Measurements from ENCODE around the gene LYL1. TPM values are rescaled to one million over a fixed set of nuclear protein-coding genes. Genes with fewer than 3 reads are reported as not detected.

The LYL1 gene
- total and polyA plus RNA-seq, 2 of the 13 experiments (the other 11 are each of a cell fraction or from before 2014, with no cell fraction given) = 0.75 to 0.92 TPM

- TF ChIP-seq HNF1A (IDR thresholded peaks at IDR 0.05; ENCODE audit: low read depth) (no peak), HNF1A (CRISPR knock-in tag; IDR thresholded peaks at IDR 0.05; ENCODE audit: borderline replicate concordance) (peak; percentile 66; the same call in 1 of the 2 replicates), ZFX (CRISPR knock-in tag; IDR thresholded peaks at IDR 0.05; ENCODE audit: low read depth) (peak; percentile 93), NRL (CRISPR knock-in tag; IDR thresholded peaks at IDR 0.05; ENCODE audit: borderline replicate concordance) (no peak; the same call in 1 of the 2 replicates), ZSCAN29 (CRISPR knock-in tag; conservative IDR thresholded peaks at IDR 0.05) (peak; percentile 97), GTF3A (CRISPR knock-in tag; conservative IDR thresholded peaks at IDR 0.05) (no peak), ZUFSP (CRISPR knock-in tag; IDR thresholded peaks at IDR 0.05; ENCODE audit: borderline replicate concordance) (no peak), JUND (CRISPR knock-in tag; IDR thresholded peaks at IDR 0.05) (no peak), MATR3 (CRISPR knock-in tag; IDR thresholded peaks at IDR 0.05) (no peak), CCDC6 (CRISPR knock-in tag; IDR thresholded peaks at IDR 0.05) (no peak), ATF3 (CRISPR knock-in tag; IDR thresholded peaks at IDR 0.05) (no peak), ZBTB8A (CRISPR knock-in tag; IDR thresholded peaks at IDR 0.05; ENCODE audit: borderline replicate concordance, low read depth) (no peak), HOXA7 (CRISPR knock-in tag; IDR thresholded peaks at IDR 0.05) (no peak), ZNF225 (CRISPR knock-in tag; IDR thresholded peaks at IDR 0.05) (no peak), ZXDC (CRISPR knock-in tag; IDR thresholded peaks at IDR 0.05) (no peak), EHMT2 (IDR thresholded peaks at IDR 0.05; ENCODE audit: borderline replicate concordance, low read depth, low read length) (no peak), U2AF1 (optimal IDR thresholded peaks at IDR 0.05; ENCODE audit: low read depth, low read length) (peak; percentile 92), HMGXB4 (CRISPR knock-in tag; IDR thresholded peaks at IDR 0.05; ENCODE audit: borderline replicate concordance in 1 of 2, low read depth in 1 of 2) (peak; percentile 95 to 96)
Observed at GRCh38 chr19:13150187-13150930, 47.7 kb upstream of the LYL1 start, which contains the start of the genes IER2 and STX10 (continued).
